ENCODE results near the gene CCDC14. TPM values are rescaled to one million over a fixed set of nuclear protein-coding genes. Genes with fewer than 3 reads are reported as not detected.
A peak's percentile ranks its signal among the peaks of the same experiment; 100 is the strongest.
"Not testable (repeated sequence)": the region's sequence is repeated elsewhere in the genome, so short reads cannot be mapped to it uniquely, and the experiment has no call there.

CCDC14 gene
- polyA plus RNA-seq, 3 donors from 2014 or later: 0.17 to 6.4 (median 1.1) TPM

DNA sequence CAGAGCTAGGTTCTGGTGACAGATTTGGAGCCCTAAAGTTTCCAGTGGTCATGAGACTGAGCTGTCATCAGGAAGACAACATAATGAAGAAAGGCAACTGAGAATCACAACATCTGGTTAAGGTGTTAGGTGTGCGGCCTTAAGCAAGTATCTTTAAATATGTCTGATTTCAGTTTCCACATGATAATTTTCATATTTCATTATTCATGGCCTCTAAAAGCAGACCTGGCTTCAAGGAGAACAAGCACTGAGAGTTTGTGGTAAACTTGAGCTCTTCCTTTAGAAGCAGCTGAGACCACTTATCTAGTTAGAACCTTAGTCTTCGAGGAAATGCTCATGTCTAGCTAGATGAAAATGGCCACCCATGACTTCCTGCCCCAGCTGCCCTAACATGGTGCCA lies 51.2 kb downstream of the CCDC14 start:
- no peak overlapping the region for H3K4me3 Mint-ChIP-seq

DNA sequence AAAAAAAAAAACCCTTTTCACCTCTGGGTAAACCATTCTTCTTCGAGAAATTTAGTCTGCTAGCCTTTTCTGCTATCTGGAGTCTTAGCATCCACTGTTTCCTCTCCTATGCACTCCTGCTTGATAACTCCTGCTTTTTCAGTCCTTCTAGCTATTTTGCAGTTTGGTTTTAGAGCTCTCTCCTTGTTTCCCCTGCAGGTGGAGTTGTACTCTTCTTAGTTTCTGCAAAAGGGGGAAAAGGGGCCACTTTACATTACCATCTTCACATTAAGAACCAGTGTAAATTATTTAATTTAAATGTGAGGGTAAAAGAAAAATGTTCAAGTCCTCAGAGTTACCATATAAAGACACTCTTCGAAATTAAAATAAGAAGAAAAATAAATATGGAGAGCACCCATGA lies 53.3 kb downstream of the CCDC14 start:
- Mint-ChIP-seq H3K4me1 (no peaks in the 10 kb centered on the region), H3K27ac (no peak overlapping the region), H3K36me3 (peaks cover 0 to 4% (median 0%) of the 10 kb centered on the region in 3 donors), H3K27me3 (ENCODE audit: low read depth in 3 of 3) (peaks cover 1 to 11% (median 3%) of the 10 kb centered on the region in 3 donors), H3K9me3 (peaks cover 0 to 2% (median 0%) of the 10 kb centered on the region in 6 donors), H3K4me3 (no peak overlapping the region)
- no peak for DNase-seq

More for the DNA sequence above, 51.2 kb downstream of the CCDC14 start:
- H3K9me3 Mint-ChIP-seq: peaks cover 0 to under 1% (median 0%) of the 10 kb centered on the region in 6 donors
- peaks cover 0 to 5% (median 4%) of the 10 kb centered on the region in 3 donors for H3K36me3 Mint-ChIP-seq
- H3K4me1 Mint-ChIP-seq: no peaks in the 10 kb centered on the region
- H3K27me3 Mint-ChIP-seq (ENCODE audit: low read depth in 3 of 3): peaks cover 1 to 10% (median 3%) of the 10 kb centered on the region in 3 donors
- DNase-seq: no peak
- H3K27ac Mint-ChIP-seq: no peak overlapping the region

DNA sequence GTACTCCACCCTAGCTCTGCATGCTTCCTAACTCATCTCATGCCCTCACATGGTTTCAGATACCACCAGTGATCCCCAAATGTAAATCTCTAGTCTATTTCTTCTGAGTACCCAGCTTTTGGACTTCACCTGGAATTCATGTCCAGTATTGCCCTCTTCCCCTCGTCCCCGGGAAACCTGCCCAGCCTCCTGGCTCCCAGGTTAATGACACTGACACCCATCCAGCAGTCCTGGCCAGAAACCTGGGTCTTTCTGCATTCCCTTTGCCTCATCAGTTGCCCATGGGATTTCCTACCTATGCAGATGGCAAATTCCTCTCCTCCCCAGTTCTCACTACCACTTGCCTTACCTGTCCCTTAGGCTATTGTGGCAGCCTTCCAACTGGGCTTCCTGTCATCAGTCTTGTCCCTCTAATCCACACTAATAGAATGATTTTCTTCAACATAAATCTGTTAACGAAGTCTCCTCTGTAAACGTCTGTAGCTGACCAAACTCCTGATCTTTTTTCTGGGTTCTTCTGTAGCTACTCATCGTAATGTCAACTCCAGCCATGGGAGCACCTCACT lies 61.6 kb downstream of the CCDC14 start:
- DNase-seq: no peak
- no peak overlapping the region for H3K4me3 Mint-ChIP-seq
- H3K27me3 Mint-ChIP-seq (ENCODE audit: low read depth in 3 of 3): peaks cover 0 to 1% (median 0%) of the 10 kb centered on the region in 3 donors
- H3K4me1 Mint-ChIP-seq: no peaks in the 10 kb centered on the region
- H3K9me3 Mint-ChIP-seq: peaks cover 0 to 4% (median 0%) of the 10 kb centered on the region in 6 donors
- no peaks in the 10 kb centered on the region for H3K36me3 Mint-ChIP-seq
- H3K27ac Mint-ChIP-seq: no peak overlapping the region

DNA sequence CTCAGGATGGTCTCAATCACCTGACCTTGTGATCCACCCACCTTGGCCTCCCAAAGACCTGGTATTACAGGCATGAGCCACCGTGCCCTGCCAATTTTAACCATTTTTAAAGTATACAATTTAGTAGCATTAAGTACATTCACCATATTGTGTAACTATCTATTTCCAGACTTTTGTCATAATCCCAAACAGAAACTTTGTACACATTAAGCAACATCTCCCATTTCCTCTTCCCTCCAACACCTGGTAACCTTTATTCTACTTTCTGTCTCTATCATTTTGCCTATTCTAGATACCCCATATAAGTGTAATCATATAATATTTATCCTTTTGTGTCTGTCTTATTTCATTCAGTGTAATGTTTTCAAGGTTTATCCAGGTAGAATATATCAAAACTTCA lies 68.0 kb downstream of the CCDC14 start:
- no peak for DNase-seq
- Mint-ChIP-seq H3K27ac (no peak overlapping the region), H3K27me3 (ENCODE audit: low read depth in 3 of 3) (peaks cover 0 to 2% (median 2%) of the 10 kb centered on the region in 3 donors), H3K36me3 (peaks cover 0 to 6% (median 0%) of the 10 kb centered on the region in 3 donors), H3K4me3 (no peak overlapping the region), H3K4me1 (no peaks in the 10 kb centered on the region), H3K9me3 (peaks cover 0 to 28% (median 8%) of the 10 kb centered on the region in 6 donors)

DNA sequence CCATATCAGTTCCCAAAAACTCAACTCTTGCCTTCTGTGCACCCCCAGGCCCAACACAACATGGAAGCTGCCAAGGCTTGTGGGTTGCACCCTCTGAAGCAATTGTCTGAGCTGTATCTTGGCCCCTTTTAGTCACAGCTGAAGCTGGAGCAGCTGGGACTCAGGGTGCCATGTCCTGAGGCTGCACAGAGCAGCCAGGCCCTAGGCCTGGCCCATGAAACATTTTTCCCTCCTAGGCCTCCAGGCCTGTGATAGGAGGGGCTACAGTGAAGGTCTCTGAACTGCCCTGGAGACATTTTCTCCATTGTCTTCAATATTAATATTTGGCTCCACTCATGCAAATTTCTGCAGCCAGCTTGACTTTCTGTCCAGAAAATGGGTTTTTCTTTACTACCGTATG lies 68.8 kb downstream of the CCDC14 start:
- Mint-ChIP-seq H3K4me3 (no peak overlapping the region), H3K27ac (no peak overlapping the region), H3K27me3 (ENCODE audit: low read depth in 3 of 3) (peaks cover 0 to 2% (median 2%) of the 10 kb centered on the region in 3 donors), H3K36me3 (peaks cover 0 to 6% (median 0%) of the 10 kb centered on the region in 3 donors), H3K4me1 (no peaks in the 10 kb centered on the region), H3K9me3 (peaks cover 0 to 28% (median 8%) of the 10 kb centered on the region in 6 donors)
- no peak for DNase-seq

DNA sequence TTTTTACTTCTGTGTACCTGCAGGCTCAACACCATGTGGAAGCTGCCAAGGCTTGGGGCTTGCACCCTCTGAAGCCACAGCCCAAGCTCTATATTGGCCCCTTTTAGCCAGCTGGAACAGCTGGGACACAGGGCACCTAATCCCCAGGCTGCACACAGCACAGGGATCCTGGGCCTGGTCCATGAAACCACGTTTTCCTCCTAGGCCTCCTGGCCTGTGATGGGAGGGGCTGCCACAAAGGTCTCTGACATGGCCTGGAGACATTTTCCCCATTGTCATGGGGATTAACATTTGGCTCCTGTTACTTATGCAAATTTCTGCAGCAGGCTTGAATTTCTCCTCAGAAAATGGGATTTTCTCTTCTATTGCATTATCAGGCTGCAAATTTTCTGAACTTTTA lies 70.0 kb downstream of the CCDC14 start:
- peaks cover 0 to 28% (median 8%) of the 10 kb centered on the region in 6 donors for H3K9me3 Mint-ChIP-seq
- not testable (repeated sequence) for H3K27me3 Mint-ChIP-seq (ENCODE audit: low read depth in 3 of 3); H3K4me1 Mint-ChIP-seq; H3K4me3 Mint-ChIP-seq; H3K27ac Mint-ChIP-seq; DNase-seq; H3K36me3 Mint-ChIP-seq

DNA sequence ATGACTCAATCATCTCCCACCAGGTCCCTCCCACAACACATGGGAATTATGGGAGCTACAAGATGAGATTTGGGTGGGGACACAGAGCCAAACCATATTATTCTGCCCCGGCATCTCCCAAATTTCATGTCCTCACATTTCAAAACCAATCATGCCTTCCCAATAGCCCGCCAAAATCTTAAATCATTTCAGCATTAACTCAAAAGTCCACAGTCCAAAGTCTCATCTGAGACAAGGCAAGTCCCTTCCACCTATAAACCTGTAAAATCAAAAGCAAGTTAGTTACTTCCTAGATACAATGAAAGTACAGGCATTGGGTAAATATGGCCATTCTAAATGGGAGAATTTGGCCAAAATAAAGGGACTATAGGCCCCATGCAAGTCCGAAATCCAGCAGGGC lies 70.9 kb downstream of the CCDC14 start:
- Mint-ChIP-seq H3K9me3 (peaks cover 0 to 28% (median 8%) of the 10 kb centered on the region in 6 donors), H3K27me3 (ENCODE audit: low read depth in 3 of 3) (peaks cover 4 to 11% (median 9%) of the 10 kb centered on the region in 3 donors)
- not testable (repeated sequence) for H3K4me3 Mint-ChIP-seq, H3K36me3 Mint-ChIP-seq, H3K4me1 Mint-ChIP-seq, H3K27ac Mint-ChIP-seq, DNase-seq

DNA sequence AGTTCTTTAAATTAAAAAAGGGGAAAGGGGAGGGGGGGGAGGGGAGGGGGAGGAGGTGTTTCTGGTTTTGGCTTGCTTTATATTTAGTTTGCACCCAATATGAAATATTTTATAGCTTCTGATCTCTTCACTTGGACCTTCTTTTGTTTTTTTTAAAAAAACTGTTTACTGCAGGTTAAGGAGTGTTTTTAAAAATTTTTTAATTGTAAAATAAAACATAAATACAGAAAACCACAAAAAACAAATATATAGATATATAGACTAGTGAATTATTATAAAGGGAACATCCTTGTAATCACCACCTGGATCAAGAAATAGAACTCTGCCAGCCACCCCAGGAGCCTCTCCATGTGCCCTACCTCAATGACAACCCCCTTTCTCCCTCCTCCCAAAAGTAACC lies 76.0 kb downstream of the CCDC14 start:
- H3K36me3 Mint-ChIP-seq: no peaks in the 10 kb centered on the region
- H3K27me3 Mint-ChIP-seq (ENCODE audit: low read depth in 3 of 3): peaks cover 6 to 36% (median 14%) of the 10 kb centered on the region in 3 donors
- H3K4me1 Mint-ChIP-seq: peaks cover 12 to 14% of the 10 kb centered on the region in 2 donors
- peak overlapping the region in 2 of 5 donors; percentile 29 to 40 for H3K4me3 Mint-ChIP-seq
- no peak overlapping the region for H3K27ac Mint-ChIP-seq
- DNase-seq: no peak
- H3K9me3 Mint-ChIP-seq: peaks cover 0 to 3% (median under 1%) of the 10 kb centered on the region in 6 donors

DNA sequence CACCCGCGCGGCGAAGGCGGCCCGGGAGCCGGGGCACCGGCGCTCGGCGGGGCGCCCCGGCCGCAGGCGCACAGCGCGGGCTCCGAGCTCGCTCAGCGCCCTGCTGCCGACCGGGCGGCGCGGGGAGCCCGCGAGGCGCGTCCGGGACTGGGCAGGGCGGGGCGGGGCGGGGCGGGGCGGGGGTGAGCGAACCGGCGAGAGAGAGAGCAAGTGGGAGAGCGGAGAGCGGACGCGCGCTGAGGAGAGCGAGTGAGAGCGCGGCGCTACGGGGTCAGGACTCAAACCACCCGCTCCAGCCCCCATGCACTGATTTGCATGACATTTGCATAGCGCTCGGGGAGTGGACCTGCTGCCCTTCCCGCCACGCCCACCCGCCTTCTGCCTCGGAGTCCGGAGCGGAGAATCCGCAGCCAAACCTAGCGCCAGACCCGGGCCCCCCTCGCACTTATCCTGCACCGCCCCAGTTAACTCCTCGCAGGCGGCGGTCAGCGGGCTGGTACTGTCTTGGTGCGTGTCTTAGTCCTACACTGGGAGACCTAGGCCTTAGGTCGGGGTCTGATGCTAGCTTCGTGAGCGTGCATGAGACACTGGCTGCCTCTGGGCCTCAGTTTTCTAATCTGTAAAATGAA lies 76.7 kb downstream of the CCDC14 start, which contains the start of gene MYLK:
Gene MYLK (minus strand): TSS at position 130 of the 629 bp plus-strand sequence. CDS start 90,491 bp downstream, outside the sequence.
- Mint-ChIP-seq H3K27ac (no peak within 1 kb of the TSS), H3K9me3 (peaks cover 0 to 2% (median 0%) of the 10 kb centered on the region in 6 donors), H3K27me3 (ENCODE audit: low read depth in 3 of 3) (peaks cover 6 to 36% (median 13%) of the 10 kb centered on the region in 3 donors), H3K4me3 (peak within 1 kb of the TSS; percentile 48 to 74 (median 70)), H3K4me1 (peaks cover 12 to 14% of the 10 kb centered on the region in 2 donors), H3K36me3 (no peaks in the 10 kb centered on the region)
- DNase-seq: peak; percentile 10 to 21 (median 11)

DNA sequence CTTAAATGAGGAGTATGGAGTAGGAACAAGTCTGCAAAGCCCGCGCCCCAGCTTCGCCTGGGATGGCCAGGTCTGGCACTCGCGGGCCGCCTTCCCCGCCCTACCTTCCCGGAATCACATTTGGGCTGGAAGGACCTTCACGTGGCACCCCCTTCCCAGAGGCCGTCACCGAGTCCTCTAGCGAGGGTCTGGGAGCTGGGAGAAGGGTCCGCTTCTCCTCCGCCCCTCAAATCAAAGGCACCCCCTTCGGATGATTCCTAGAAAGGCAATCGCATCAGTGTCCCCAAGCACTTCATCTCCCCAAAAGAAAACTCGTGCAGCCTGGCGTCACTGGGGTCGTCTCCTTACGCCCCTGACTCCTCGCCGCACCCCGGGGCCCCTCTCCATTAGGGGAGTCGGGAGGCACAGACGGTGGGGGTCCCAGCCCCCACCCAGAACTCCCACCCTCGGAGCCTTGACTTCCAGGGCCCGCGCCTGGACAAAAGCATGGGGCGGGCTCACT lies 77.3 kb downstream of the CCDC14 start:
- Mint-ChIP-seq H3K4me1 (peaks cover 12 to 14% of the 10 kb centered on the region in 2 donors), H3K27ac (no peak overlapping the region), H3K4me3 (peak overlapping the region in 3 of 5 donors; percentile 17 to 18 (median 18)), H3K36me3 (no peaks in the 10 kb centered on the region), H3K9me3 (peaks cover 0 to under 1% (median 0%) of the 10 kb centered on the region in 6 donors), H3K27me3 (ENCODE audit: low read depth in 3 of 3) (peaks cover 5 to 37% (median 13%) of the 10 kb centered on the region in 3 donors)
- no peak for DNase-seq

DNA sequence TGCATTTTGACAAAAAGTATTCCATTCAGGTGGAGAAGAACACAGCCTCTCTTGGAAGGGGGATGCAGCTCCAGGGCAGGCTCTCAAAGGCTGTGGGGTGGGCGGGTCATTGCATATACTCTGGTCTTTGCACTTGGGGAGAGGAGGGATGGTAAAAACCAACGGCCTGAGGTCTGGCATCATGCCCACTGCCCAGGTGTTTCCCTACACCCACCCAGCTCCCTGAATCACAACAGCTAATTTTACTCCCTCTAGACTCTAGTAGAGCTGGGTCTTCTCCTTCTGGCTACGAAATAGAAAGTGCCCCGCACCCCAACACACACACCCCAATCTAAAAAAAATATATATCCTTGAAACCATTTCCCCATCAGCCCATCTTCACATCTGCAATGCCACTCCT lies 77.9 kb downstream of the CCDC14 start:
- H3K9me3 Mint-ChIP-seq: no peaks in the 10 kb centered on the region
- H3K4me3 Mint-ChIP-seq: peak overlapping the region in 4 of 5 donors; percentile 12 to 40 (median 22)
- no peaks in the 10 kb centered on the region for H3K36me3 Mint-ChIP-seq
- DNase-seq: no peak
- peaks cover 12 to 14% of the 10 kb centered on the region in 2 donors for H3K4me1 Mint-ChIP-seq
- peaks cover 5 to 38% (median 13%) of the 10 kb centered on the region in 3 donors for H3K27me3 Mint-ChIP-seq (ENCODE audit: low read depth in 3 of 3)
- no peak overlapping the region for H3K27ac Mint-ChIP-seq

DNA sequence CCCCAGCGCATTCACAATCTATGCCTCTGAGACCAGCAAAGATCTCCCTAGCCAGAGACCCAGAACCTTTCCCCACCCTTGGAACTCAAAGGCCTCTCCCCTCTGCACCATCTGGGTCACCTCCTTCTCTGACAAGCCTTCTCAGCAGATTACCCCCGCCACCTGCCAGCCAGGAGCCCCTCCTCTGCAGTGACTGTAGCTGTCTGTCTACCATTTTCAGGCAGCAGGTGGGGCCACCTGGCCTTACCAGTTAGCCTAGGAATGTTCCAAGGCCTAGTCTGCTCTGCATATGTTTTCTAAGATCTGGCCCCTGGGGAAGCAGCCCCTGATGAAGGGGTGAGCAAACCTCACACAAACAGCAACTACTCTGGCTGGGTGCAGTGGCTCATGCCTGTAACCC lies 79.3 kb downstream of the CCDC14 start:
- H3K4me1 Mint-ChIP-seq: peaks cover 12 to 14% of the 10 kb centered on the region in 2 donors
- H3K4me3 Mint-ChIP-seq: no peak overlapping the region
- no peak overlapping the region for H3K27ac Mint-ChIP-seq
- H3K27me3 Mint-ChIP-seq (ENCODE audit: low read depth in 3 of 3): peaks cover 5 to 38% (median 15%) of the 10 kb centered on the region in 3 donors
- DNase-seq: no peak
- no peaks in the 10 kb centered on the region for H3K9me3 Mint-ChIP-seq
- H3K36me3 Mint-ChIP-seq: no peaks in the 10 kb centered on the region

DNA sequence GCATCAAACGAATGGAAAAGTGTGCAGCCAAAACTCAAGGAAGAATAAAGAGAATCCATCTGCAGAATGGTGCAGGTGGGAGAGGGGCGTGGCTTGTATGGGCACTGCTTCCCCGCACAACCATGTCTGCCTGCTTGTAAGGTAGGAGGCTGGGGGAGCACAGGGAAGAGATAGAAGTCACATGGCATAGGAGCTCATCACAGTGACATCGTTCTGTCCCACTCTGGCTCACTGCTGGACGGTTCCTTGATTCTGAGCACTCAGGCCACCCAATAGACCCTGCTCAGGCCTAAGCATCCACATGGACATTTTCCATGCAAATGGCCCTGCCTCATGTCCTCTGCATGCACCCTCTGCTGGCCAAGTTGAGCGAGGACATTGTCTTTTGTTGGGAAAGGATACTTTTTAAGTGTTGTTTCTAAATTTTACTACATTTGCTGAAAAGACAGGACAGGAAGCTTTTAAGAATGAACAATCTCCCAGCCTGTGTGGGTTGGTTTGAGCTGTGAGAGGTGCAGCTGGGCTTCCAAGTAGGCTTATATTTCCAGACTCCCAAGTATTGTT lies 79.9 kb downstream of the CCDC14 start:
- Mint-ChIP-seq H3K4me1 (peaks cover 12 to 14% of the 10 kb centered on the region in 2 donors), H3K27me3 (ENCODE audit: low read depth in 3 of 3) (peaks cover 2 to 33% (median 14%) of the 10 kb centered on the region in 3 donors), H3K36me3 (no peaks in the 10 kb centered on the region), H3K4me3 (no peak overlapping the region), H3K27ac (no peak overlapping the region), H3K9me3 (no peaks in the 10 kb centered on the region)
- no peak for DNase-seq

DNA sequence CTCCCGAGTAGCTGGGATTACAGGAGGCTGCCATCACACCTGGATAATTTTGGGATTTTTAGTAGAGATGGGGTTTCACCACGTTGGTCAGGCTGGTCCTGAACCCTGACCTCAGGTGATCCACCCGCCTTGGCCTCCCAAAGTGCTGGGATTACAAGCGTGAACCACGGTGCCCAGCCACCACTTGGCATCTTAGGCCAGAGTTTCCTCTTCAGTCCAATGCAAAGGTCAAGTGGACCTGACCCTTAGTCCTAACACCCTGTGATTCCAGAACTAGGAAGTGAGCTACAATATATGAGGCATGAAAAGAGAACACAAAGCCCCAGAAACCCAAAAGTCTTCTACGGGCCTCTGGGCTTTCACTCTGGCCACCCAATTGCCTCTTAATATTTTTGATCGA lies 82.2 kb downstream of the CCDC14 start:
- no peak overlapping the region for H3K4me3 Mint-ChIP-seq
- no peak overlapping the region for H3K27ac Mint-ChIP-seq
- peaks cover 2 to 26% (median 9%) of the 10 kb centered on the region in 3 donors for H3K27me3 Mint-ChIP-seq (ENCODE audit: low read depth in 3 of 3)

More for the DNA sequence above, 82.2 kb downstream of the CCDC14 start:
- Mint-ChIP-seq H3K9me3 (no peaks in the 10 kb centered on the region), H3K36me3 (no peaks in the 10 kb centered on the region), H3K4me1 (peaks cover 8 to 14% of the 10 kb centered on the region in 2 donors)
- DNase-seq: no peak
